Uterus (tissue), 4 donors: Measurements from ENCODE around the gene KCNN2. TPM values are rescaled to one million over a fixed set of nuclear protein-coding genes. Genes with fewer than 3 reads are reported as not detected.

Experiments
- DNase-seq, 2 donors: peaks; one replicate each; pipeline ENCODE4 v3.0.0-alpha.2; 2019 to 2020
- H3K27ac ChIP-seq, 2 donors: fragments of 200-600 bp; sonication (generic); 1 replicate in 1 of 2; 2 replicates in 1 of 2; pipeline ENCODE4 v1.5.1; 2016 to 2018
- H3K27me3 ChIP-seq, 2 donors: fragments of 200-600 bp; sonication (generic); one replicate each; pipeline ENCODE4 v1.5.1; 2018 to 2019; ENCODE audit warnings: control low read depth in 1 of 2
- H3K36me3 ChIP-seq, 2 donors: fragments of 200-600 bp; sonication (generic); one replicate each; pipeline ENCODE4 v1.5.1; 2019; ENCODE audit warnings: control low read depth in 1 of 2
- H3K4me1 ChIP-seq, 2 donors: fragments of 200-600 bp; sonication (generic); one replicate each; pipeline ENCODE4 v1.5.1; 2018 to 2019; ENCODE audit warnings: control low read depth in 1 of 2
- H3K4me3 ChIP-seq, 2 donors: fragments of 200-600 bp; sonication (generic); 1 replicate in 1 of 2; 2 replicates in 1 of 2; pipeline ENCODE4 v1.5.1; 2018 to 2019; ENCODE audit warnings: mild to moderate bottlenecking in 1 of 2
- H3K9me3 ChIP-seq, 2 donors: fragments of 200-600 bp; sonication (generic); one replicate each; pipeline ENCODE4 v1.5.1; 2019; ENCODE audit warnings: control low read depth in 1 of 2
- POLR2A ChIP-seq, 2 donors: fragments of 450-650 bp; IDR thresholded peaks; one replicate each; pipeline ENCODE4 v1.6.1; 2016; ENCODE audit warnings: antibody characterized with exemption in 2 of 2, mild to moderate bottlenecking in 1 of 2, moderate library complexity in 1 of 2
- intact Hi-C: fragments of 100-400 bp; cut with DNase I; formaldehyde crosslinking; loops from one replicate; pipeline ENCODE4 v1.15.1; 2023; ENCODE audit warnings: low total_unique reads
- total RNA-seq, 4 donors: library from RNA; depleted of rRNA in 3 of 4; stranded (reverse); fragments of >200 nt in 3 of 4; gene quantifications; one replicate each; pipeline versions ENCODE4 v1.1.0 to v1.2.4, GENCODE V29; 2014 to 2023
- TF ChIP-seq, protein P1 (sequence below), 4 experiments: fragments of 200-600 bp in 2 of 4; fragments of 450-650 bp in 2 of 4; sonication (generic) in 2 of 4; IDR thresholded peaks; one replicate each; pipeline ENCODE4 v1.5.1; 2016 to 2019; ENCODE audit warnings: antibody characterized with exemption in 4 of 4, mild to moderate bottlenecking in 2 of 4, moderate library complexity in 1 of 4
- donor health status: DM: yes; HTN: yes; CAD: no.

KCNN2 gene
- total RNA-seq, 4 donors from 2014 or later = 1.8 to 7.1 (median 4.9) TPM

DNA sequence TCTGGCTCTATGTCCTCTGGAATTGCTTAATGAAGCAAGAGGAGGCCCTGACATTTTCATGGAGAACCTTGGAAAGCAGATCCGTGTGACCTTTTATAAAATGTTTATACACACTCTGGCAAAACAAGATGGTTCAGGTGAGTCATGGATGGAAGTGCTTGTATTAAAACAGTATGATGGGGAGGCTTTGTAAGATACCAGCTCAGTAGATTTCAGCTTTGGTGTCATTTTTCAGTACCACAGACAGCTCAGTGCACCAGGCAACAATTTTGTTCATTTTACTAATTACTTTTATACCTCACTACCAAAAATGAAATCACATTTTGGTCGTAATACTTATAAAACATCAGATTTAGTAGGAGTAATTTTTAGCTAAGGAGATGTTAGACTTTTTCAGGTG, 5.2 kb downstream of the KCNN2 start:
- H3K36me3 ChIP-seq = no peaks in the 10 kb centered on the region
- no peak overlapping the region for H3K27ac ChIP-seq

DNA sequence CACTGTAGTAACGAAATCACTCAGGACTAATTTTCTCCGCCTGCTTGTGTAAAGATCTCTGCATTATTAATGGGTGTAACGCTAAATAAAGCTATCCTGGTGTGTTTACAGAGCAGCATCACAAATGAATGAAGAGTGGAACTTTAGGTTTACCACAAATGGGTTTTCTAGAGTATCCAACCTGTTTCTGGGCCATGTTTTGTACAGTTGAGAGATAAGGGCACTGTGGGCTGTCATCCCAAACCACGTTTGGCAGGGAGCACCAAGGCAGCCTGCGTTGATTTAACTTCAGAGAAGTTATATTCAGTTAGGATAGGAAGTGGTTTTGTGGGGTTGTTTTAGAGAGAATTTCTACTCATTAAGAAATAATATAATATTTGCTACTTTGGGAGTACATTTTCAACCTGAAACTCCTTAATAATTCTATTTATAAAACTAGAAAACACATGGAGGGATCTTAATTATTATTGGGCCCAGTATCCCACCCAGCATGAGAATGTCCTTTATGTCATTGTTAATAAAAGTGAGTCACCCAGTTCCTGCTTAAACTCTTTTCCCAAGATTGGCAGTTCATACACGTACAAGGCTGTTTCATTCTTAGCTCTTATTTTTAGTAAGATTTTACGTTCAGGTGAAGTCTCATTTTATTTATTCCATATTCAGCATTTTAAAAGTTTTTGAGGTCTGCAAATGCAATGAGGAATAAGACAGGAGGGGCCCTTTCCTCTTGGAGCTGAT, 8.0 kb downstream of the KCNN2 start:
- no peaks in the 10 kb centered on the region for H3K27me3 ChIP-seq
- no peaks in the 10 kb centered on the region for H3K9me3 ChIP-seq
- no peak for DNase-seq
- TF ChIP-seq, protein P1, sequence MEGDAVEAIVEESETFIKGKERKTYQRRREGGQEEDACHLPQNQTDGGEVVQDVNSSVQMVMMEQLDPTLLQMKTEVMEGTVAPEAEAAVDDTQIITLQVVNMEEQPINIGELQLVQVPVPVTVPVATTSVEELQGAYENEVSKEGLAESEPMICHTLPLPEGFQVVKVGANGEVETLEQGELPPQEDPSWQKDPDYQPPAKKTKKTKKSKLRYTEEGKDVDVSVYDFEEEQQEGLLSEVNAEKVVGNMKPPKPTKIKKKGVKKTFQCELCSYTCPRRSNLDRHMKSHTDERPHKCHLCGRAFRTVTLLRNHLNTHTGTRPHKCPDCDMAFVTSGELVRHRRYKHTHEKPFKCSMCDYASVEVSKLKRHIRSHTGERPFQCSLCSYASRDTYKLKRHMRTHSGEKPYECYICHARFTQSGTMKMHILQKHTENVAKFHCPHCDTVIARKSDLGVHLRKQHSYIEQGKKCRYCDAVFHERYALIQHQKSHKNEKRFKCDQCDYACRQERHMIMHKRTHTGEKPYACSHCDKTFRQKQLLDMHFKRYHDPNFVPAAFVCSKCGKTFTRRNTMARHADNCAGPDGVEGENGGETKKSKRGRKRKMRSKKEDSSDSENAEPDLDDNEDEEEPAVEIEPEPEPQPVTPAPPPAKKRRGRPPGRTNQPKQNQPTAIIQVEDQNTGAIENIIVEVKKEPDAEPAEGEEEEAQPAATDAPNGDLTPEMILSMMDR (IDR thresholded peaks at IDR 0.05) = no peak
- no peak for TF ChIP-seq POLR2A (IDR thresholded peaks at IDR 0.05)
- intact Hi-C loops = no loop called here
- H3K27ac ChIP-seq = no peak overlapping the region
- H3K36me3 ChIP-seq = no peaks in the 10 kb centered on the region
- no peak overlapping the region for H3K4me3 ChIP-seq
- no peaks in the 10 kb centered on the region for H3K4me1 ChIP-seq

More for the DNA sequence above, 5.2 kb downstream of the KCNN2 start:
- Histone ChIP-seq H3K4me1 (no peaks in the 10 kb centered on the region), H3K9me3 (no peaks in the 10 kb centered on the region), H3K4me3 (no peak overlapping the region), H3K27me3 (no peaks in the 10 kb centered on the region)
- intact Hi-C loops = no loop called here
- TF ChIP-seq POLR2A (IDR thresholded peaks at IDR 0.05) = no peak
- TF ChIP-seq, protein P1 (IDR thresholded peaks at IDR 0.05) = no peak
- no peak for DNase-seq

DNA sequence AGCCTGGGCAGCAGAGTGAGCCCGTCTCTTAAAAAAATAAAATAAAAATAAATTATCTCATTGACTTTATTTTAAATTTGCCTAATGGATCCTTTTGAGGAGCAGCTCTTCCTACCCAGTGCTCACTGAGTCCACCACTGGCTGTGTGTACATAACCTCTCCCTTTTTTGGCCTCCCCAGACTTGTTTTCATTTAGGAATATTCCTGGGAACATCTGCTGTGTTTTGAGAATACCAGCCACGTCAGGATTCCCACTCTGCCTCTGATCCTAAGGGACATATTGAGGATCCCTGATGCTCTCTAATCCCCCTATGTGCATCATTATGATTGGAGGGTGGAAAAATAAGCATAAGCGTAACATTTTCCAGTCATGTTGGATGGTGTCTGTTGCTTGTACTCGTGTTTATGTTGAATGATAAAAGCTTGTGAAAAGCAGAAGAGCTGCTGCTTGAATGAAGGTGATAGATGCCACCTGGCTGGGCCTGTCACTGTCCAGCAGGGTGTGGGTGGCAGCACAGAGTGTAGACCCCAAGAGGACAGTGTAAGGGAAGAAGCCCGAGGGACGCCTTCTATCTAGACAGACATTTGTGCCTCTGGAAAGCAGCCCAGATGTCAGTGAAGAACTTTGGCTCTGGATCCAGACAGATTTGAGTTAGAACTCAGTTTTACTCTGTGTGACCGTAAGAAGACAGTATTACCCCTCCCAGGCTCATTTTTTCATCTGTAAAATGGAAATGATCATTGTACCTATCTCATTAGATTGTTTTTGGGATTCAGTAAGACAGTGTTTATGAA, 15.4 kb downstream of the KCNN2 start:
- no peak for TF ChIP-seq POLR2A (IDR thresholded peaks at IDR 0.05)
- TF ChIP-seq, protein P1 (IDR thresholded peaks at IDR 0.05) = no peak
- intact Hi-C loops = no loop called here

DNA sequence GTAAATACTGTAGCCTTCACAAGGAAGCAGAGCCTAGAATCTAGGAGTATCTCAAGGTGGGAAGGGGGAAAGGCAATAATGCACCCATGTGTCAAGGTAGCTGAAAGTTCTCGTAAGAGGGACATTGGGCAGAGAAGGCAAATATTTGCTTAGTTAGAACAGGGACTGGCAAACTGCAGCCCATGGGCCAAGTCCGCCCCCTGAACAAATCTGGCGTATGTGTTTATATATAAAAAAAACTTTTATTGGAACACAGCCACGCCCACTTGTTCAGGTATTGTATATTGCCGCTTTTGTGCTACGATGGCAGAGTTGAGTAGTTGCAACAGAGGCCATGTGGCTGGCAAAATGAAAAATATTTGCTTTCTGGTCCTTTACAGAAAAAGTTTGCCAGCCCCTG, 16.1 kb downstream of the KCNN2 start:
- Histone ChIP-seq H3K4me3 (no peak overlapping the region), H3K27me3 (no peaks in the 10 kb centered on the region), H3K4me1 (no peaks in the 10 kb centered on the region), H3K27ac (no peak overlapping the region), H3K9me3 (no peaks in the 10 kb centered on the region), H3K36me3 (no peaks in the 10 kb centered on the region)
- TF ChIP-seq, protein P1 (IDR thresholded peaks at IDR 0.05) = no peak
- TF ChIP-seq POLR2A (IDR thresholded peaks at IDR 0.05) = no peak
- DNase-seq = no peak
- intact Hi-C loops = no loop called here

More for the DNA sequence above, 15.4 kb downstream of the KCNN2 start:
- H3K4me3 ChIP-seq = no peak overlapping the region
- no peaks in the 10 kb centered on the region for H3K36me3 ChIP-seq
- H3K9me3 ChIP-seq = no peaks in the 10 kb centered on the region
- H3K27me3 ChIP-seq = no peaks in the 10 kb centered on the region
- H3K4me1 ChIP-seq = no peaks in the 10 kb centered on the region
- no peak overlapping the region for H3K27ac ChIP-seq
- DNase-seq = no peak

DNA sequence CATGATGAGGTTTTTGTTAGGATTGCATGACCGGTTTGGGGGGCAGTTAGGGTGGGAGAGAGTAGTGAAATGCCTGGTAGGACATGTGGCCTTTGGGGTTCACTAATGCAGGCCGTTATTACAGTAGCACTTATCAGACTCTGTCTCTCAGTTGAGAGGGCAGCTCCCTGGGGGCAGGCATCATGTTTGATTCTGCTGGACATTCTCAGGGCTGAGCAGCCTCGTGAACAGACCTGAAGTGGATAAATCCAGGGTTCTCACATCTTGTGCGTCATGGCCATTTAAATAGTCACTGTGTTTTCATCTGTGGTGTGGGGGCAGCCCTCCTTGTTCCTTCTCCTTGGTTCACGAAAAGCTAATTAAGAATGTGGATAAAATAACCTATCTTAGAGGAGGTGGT, 18.9 kb downstream of the KCNN2 start:
- TF ChIP-seq, protein P1 (IDR thresholded peaks at IDR 0.05) = no peak
- TF ChIP-seq POLR2A (IDR thresholded peaks at IDR 0.05) = no peak
- intact Hi-C loops = no loop called here
- Histone ChIP-seq H3K4me1 (no peaks in the 10 kb centered on the region), H3K36me3 (no peaks in the 10 kb centered on the region), H3K27ac (no peak overlapping the region), H3K4me3 (no peak overlapping the region), H3K27me3 (no peaks in the 10 kb centered on the region), H3K9me3 (no peaks in the 10 kb centered on the region)
- DNase-seq = no peak
